ENCODE results near the gene NXPH3.

DNA sequence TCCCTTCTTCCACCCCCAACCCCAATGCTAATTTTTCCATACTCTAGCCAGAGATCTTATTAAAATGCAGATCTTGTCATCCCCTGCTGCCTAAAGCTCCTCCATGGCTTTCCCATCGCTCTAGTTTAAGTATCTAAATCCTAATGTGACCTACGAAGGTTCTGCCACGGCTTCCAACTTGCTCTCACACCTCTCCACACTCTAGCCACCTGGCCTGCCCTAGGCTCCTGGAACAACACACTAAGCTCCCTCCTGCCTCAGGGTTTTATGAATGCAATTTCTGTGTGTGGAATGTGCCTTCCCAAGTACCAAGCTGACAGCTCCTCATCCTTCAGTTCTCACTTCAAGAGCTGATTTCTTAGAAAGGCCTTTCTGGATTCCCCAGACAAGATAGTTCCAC, 16.6 kb downstream of the NXPH3 start:
- TF ChIP-seq, protein P1, sequence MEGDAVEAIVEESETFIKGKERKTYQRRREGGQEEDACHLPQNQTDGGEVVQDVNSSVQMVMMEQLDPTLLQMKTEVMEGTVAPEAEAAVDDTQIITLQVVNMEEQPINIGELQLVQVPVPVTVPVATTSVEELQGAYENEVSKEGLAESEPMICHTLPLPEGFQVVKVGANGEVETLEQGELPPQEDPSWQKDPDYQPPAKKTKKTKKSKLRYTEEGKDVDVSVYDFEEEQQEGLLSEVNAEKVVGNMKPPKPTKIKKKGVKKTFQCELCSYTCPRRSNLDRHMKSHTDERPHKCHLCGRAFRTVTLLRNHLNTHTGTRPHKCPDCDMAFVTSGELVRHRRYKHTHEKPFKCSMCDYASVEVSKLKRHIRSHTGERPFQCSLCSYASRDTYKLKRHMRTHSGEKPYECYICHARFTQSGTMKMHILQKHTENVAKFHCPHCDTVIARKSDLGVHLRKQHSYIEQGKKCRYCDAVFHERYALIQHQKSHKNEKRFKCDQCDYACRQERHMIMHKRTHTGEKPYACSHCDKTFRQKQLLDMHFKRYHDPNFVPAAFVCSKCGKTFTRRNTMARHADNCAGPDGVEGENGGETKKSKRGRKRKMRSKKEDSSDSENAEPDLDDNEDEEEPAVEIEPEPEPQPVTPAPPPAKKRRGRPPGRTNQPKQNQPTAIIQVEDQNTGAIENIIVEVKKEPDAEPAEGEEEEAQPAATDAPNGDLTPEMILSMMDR (IDR thresholded peaks at IDR 0.05), result no peak
- TF ChIP-seq EZH2 (IDR thresholded peaks at IDR 0.05; ENCODE audit: borderline replicate concordance, insufficient read depth, low read depth, low read length, poor library complexity, severe bottlenecking), result no peak

Data from B cell (primary cell).